ENCODE data around the gene MAMSTR.

The MAMSTR gene

DNA sequence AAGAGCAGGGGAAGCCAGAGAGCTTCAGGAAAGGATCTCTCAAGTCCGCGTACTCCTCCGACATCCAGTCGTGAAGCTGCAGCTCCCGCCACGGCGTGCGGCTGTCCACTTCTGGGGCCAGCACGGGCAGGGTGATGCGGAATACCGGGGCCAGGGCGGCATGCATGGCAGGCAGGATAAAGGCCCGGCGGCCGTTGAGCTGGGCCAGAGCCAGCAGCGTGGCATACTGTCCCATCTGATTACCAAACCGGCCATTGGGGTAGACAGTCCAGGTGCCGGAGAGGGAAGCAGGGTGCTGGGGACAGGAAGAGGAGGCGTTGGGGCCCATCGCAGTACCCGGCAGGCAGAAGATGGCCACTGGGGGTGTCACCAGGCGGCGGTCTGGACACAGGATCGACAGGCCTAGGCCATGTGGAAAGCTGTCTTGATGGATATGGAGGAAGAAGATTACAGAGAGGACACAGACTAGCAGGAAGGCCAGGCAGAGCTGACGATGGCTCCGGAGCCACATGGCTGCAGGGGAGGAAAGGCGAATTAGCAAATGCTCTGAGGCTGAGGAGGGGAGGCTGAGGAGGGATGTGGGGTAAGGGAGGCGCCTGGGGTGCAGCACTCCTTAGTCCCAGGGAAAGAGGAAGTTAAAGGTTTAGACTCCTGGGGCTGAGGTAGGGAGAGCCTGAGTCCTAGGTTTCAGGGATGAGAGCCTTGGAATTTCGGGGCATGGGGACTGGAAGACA is 31.4 kb upstream of the MAMSTR start:
- no peak for DNase-seq (ENCODE audit: low spot score)
- TF ChIP-seq, protein P1, sequence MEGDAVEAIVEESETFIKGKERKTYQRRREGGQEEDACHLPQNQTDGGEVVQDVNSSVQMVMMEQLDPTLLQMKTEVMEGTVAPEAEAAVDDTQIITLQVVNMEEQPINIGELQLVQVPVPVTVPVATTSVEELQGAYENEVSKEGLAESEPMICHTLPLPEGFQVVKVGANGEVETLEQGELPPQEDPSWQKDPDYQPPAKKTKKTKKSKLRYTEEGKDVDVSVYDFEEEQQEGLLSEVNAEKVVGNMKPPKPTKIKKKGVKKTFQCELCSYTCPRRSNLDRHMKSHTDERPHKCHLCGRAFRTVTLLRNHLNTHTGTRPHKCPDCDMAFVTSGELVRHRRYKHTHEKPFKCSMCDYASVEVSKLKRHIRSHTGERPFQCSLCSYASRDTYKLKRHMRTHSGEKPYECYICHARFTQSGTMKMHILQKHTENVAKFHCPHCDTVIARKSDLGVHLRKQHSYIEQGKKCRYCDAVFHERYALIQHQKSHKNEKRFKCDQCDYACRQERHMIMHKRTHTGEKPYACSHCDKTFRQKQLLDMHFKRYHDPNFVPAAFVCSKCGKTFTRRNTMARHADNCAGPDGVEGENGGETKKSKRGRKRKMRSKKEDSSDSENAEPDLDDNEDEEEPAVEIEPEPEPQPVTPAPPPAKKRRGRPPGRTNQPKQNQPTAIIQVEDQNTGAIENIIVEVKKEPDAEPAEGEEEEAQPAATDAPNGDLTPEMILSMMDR (IDR thresholded peaks at IDR 0.05; ENCODE audit: extremely low read depth, missing control alignments), result no peak

DNA sequence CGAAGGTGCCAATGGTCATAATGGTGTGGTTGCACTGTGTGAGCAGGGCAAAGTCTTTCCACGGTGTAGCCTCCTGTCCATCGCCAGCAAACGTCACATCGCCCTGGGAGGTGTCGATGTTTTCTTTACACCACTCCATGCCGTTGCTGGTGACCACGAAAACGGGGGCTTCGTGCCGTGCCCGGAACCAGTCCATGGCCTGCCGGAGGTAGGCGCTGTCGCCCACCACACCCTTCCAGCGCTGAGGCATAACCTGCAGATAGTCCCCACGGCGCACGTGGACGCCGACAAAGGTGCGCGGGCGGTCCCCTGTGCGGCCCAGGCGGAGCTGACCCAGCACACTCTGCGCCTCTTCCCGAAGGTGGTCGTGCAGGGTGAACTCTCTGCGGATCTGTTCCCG is 30.8 kb upstream of the MAMSTR start:
- no peak for DNase-seq (ENCODE audit: low spot score)

DNA sequence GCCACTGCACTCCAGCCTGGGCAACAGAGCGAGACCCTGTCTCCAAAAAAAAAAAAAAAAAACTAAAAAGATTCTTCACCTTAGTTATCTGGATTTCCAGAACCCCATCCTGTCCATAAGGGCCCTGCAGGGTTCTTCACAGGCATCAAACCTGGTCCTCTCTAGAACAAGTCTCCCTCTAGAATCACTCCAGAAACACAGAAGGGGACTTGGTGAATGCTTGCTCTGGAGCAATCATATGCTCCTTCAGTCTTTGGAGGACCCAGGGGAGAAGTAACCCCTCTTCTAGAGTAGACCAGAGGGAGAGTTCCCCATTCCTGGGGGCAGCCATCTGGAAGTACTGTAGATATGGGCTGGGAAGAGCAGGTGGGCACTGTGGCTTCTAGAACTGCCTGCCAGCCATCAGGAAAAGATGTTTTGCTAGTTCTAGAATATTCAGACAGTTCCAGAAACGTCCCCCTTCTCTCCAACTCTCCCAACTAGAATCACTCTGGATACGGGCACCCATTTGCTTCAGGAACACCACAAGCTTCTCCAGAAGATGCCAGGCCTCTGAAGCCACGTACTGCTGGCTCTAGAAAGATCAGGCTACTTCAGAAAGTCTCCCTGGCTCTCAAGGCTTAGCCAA is 30.2 kb upstream of the MAMSTR start:
- TF ChIP-seq, protein P1 (IDR thresholded peaks at IDR 0.05; ENCODE audit: extremely low read depth, missing control alignments), result no peak
- no peak for DNase-seq (ENCODE audit: low spot score)

More for the DNA sequence above, 30.8 kb upstream of the MAMSTR start:
- TF ChIP-seq, protein P1 (IDR thresholded peaks at IDR 0.05; ENCODE audit: extremely low read depth, missing control alignments), result no peak

DNA sequence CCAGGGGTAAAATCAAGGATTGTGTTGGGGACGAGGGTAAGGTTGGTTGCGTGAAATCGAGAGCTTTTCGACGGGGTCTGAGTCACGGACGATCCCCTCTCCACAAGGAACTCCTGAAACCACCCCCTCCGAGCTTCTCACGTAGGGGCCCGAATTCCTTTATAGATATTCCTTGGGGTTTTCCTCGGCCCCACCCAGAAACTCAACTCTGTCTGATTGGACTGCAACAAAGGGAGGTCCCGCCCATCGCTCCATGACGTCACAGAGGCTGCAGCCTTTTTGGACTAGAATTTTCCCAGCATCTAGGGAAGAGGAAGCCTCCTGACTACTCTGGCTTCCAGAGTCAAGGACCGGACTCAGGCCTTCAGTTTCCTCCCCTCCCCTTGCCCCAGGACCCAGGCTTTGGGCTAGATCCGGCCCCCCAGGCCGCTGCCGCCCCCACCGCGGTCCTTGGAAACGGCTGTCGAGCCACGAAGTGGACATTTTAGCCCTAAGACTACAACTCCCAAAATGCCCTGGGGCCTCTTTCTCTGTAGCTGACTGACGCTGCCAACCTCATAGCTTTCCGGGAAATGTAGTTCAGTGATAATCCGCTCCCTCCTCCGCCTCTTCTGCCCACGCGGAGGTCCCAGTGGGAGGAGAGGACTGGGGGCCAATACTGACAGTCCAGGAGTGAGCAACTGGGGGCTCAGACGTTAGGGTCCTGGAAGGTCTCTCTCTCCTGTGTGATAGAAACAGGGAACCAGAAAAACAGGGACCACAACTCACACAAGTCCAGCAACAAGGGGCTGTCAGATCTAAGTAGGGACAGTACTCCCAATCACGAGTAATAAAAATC is 27.4 kb upstream of the MAMSTR start, which contains the start of gene IZUMO1:
Gene IZUMO1, minus strand, starts transcription at position 172 of the 838 bp plus-strand sequence. CDS start 1,050 bp downstream, outside the sequence.
- peak; percentile 76 for DNase-seq (ENCODE audit: low spot score)
- TF ChIP-seq, protein P1 (IDR thresholded peaks at IDR 0.05; ENCODE audit: extremely low read depth, missing control alignments), result no peak

DNA sequence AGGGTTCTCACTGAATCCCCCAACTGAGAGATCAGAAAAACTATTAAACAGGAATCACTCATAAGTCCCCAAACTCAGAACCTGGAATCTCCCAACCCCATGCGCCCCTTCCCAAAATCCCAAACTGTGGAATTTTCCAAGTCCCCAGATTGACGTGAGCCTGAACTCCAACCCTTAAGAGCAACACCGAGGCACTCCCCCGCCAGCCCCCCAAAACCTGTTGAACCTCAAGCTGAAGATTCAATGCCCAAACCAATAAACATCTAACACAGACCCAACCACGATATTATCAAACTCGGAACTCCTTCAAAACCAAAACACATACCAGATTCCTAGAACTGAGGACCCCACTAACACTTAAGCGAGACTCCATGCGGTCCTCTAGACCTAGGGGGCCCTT is 26.6 kb upstream of the MAMSTR start:
- TF ChIP-seq, protein P1 (IDR thresholded peaks at IDR 0.05; ENCODE audit: extremely low read depth, missing control alignments), result no peak
- DNase-seq (ENCODE audit: low spot score), result no peak

DNA sequence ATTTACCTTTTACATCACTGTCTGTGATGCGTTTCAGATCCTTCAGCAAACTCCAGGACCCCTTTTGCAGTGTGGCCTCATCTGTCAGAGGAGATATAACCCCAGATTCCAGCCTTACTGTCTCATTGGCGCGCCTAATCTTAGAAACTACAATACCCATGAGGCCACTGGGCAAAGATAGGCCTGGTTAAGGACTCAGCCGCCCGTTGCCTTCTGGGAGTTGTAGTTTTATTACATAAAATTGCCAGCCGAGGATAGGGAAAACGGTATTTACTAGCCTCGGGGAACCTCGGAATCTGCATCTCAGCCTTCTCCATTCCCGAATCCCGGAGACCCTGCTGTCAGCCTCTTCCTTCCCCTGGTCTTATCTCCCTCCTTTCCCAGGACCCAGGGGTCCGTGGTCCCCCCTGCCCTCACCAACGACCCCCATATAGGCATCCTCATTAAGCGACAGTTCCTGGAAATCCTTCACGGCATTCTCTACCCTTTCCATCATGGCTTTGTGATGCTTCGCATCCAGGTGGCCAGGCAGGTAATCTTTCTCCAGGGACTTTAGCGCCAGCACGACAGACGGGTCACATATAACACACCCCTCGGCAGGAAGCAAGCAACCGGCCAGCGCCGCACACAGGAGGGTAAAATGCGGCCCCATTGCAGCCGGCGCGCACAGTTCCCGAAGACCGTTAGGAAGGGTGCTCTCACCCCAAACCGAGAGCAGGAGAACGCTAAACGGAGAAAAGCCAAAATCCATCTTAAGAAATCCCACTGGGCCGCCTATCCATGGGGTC is 25.9 kb upstream of the MAMSTR start:
- TF ChIP-seq, protein P1 (IDR thresholded peaks at IDR 0.05; ENCODE audit: extremely low read depth, missing control alignments), result no peak
- DNase-seq (ENCODE audit: low spot score), result peak; percentile 79
